Measurements from ENCODE around the gene INVS.
"Not testable (repeated sequence)": the region's sequence is repeated elsewhere in the genome, so short reads cannot be mapped to it uniquely, and the experiment has no call there.

Gene INVS

GRCh38 chr9:100222674-100223073 lies 123.6 kb downstream of the INVS start:
- H3K9me3 ChIP-seq (ENCODE audit: control insufficient read depth in 5 of 5, low read length in 5 of 5) = no peaks in the 10 kb centered on the region
- no peak overlapping the region for H3K27ac ChIP-seq (ENCODE audit: low read depth, low read length)
- no peaks in the 10 kb centered on the region for H3K4me1 ChIP-seq (ENCODE audit: control insufficient read depth in 5 of 5, insufficient read depth in 5 of 5, low read length in 5 of 5)
- no peak overlapping the region for H3K9ac ChIP-seq (ENCODE audit: low read length in 5 of 5)
- H3K36me3 ChIP-seq (ENCODE audit: control insufficient read depth in 5 of 5, insufficient read depth in 5 of 5, low read length in 5 of 5) = peaks cover 5 to 14% (median 11%) of the 10 kb centered on the region in 5 donors
- H3K27me3 ChIP-seq (ENCODE audit: control insufficient read depth in 5 of 5, insufficient read depth in 4 of 5, low read length in 5 of 5) = no peaks in the 10 kb centered on the region
- H3K4me3 ChIP-seq (ENCODE audit: low read depth in 1 of 5, low read length in 5 of 5) = no peak overlapping the region

- Histone ChIP-seq H3K36me3 (ENCODE audit: control insufficient read depth in 5 of 5, insufficient read depth in 5 of 5, low read length in 5 of 5) (peaks cover 13 to 32% (median 24%) of the 10 kb centered on the region in 5 donors), H3K27ac (ENCODE audit: low read depth, low read length) (no peak overlapping the region), H3K4me1 (ENCODE audit: control insufficient read depth in 5 of 5, insufficient read depth in 5 of 5, low read length in 5 of 5) (no peaks in the 10 kb centered on the region), H3K27me3 (ENCODE audit: control insufficient read depth in 5 of 5, insufficient read depth in 4 of 5, low read length in 5 of 5) (no peaks in the 10 kb centered on the region), H3K9ac (ENCODE audit: low read length in 5 of 5) (no peak overlapping the region), H3K4me3 (ENCODE audit: low read depth in 1 of 5, low read length in 5 of 5) (no peak overlapping the region), H3K9me3 (ENCODE audit: control insufficient read depth in 5 of 5, low read length in 5 of 5) (no peaks in the 10 kb centered on the region)
Observed at GRCh38 chr9:100227636-100228035, 128.6 kb downstream of the INVS start.

GRCh38 chr9:100228352-100228869 lies 129.4 kb downstream of the INVS start:
- Histone ChIP-seq H3K27ac (ENCODE audit: low read depth, low read length) (no peak overlapping the region), H3K9me3 (ENCODE audit: control insufficient read depth in 5 of 5, low read length in 5 of 5) (no peaks in the 10 kb centered on the region), H3K4me1 (ENCODE audit: control insufficient read depth in 5 of 5, insufficient read depth in 5 of 5, low read length in 5 of 5) (no peaks in the 10 kb centered on the region), H3K36me3 (ENCODE audit: control insufficient read depth in 5 of 5, insufficient read depth in 5 of 5, low read length in 5 of 5) (peaks cover 13 to 32% (median 24%) of the 10 kb centered on the region in 5 donors), H3K27me3 (ENCODE audit: control insufficient read depth in 5 of 5, insufficient read depth in 4 of 5, low read length in 5 of 5) (no peaks in the 10 kb centered on the region), H3K9ac (ENCODE audit: low read length in 5 of 5) (no peak overlapping the region), H3K4me3 (ENCODE audit: low read depth in 1 of 5, low read length in 5 of 5) (no peak overlapping the region)

- H3K27me3 ChIP-seq (ENCODE audit: control insufficient read depth in 5 of 5, insufficient read depth in 4 of 5, low read length in 5 of 5) = no peaks in the 10 kb centered on the region
- H3K9me3 ChIP-seq (ENCODE audit: control insufficient read depth in 5 of 5, low read length in 5 of 5) = no peaks in the 10 kb centered on the region
- no peaks in the 10 kb centered on the region for H3K4me1 ChIP-seq (ENCODE audit: control insufficient read depth in 5 of 5, insufficient read depth in 5 of 5, low read length in 5 of 5)
- H3K36me3 ChIP-seq (ENCODE audit: control insufficient read depth in 5 of 5, insufficient read depth in 5 of 5, low read length in 5 of 5) = peaks cover 13 to 32% (median 22%) of the 10 kb centered on the region in 5 donors
- no peak overlapping the region for H3K27ac ChIP-seq (ENCODE audit: low read depth, low read length)
- H3K9ac ChIP-seq (ENCODE audit: low read length in 5 of 5) = no peak overlapping the region
- H3K4me3 ChIP-seq (ENCODE audit: low read depth in 1 of 5, low read length in 5 of 5) = no peak overlapping the region
Observed at GRCh38 chr9:100229136-100229535, 130.1 kb downstream of the INVS start.

GRCh38 chr9:100229561-100229960 lies 130.5 kb downstream of the INVS start:
- peaks cover 13 to 32% (median 24%) of the 10 kb centered on the region in 5 donors for H3K36me3 ChIP-seq (ENCODE audit: control insufficient read depth in 5 of 5, insufficient read depth in 5 of 5, low read length in 5 of 5)
- H3K4me3 ChIP-seq (ENCODE audit: low read depth in 1 of 5, low read length in 5 of 5) = no peak overlapping the region
- no peaks in the 10 kb centered on the region for H3K9me3 ChIP-seq (ENCODE audit: control insufficient read depth in 5 of 5, low read length in 5 of 5)

GRCh38 chr9:100236986-100237385 lies 137.9 kb downstream of the INVS start:
- not testable (repeated sequence) for H3K4me1 ChIP-seq (ENCODE audit: control insufficient read depth in 5 of 5, insufficient read depth in 5 of 5, low read length in 5 of 5); H3K9me3 ChIP-seq (ENCODE audit: control insufficient read depth in 5 of 5, low read length in 5 of 5); H3K27me3 ChIP-seq (ENCODE audit: control insufficient read depth in 5 of 5, insufficient read depth in 4 of 5, low read length in 5 of 5); H3K27ac ChIP-seq (ENCODE audit: low read depth, low read length); H3K4me3 ChIP-seq (ENCODE audit: low read depth in 1 of 5, low read length in 5 of 5); H3K9ac ChIP-seq (ENCODE audit: low read length in 5 of 5)
- peaks cover 4 to 24% (median 7%) of the 10 kb centered on the region in 5 donors for H3K36me3 ChIP-seq (ENCODE audit: control insufficient read depth in 5 of 5, insufficient read depth in 5 of 5, low read length in 5 of 5)

More at GRCh38 chr9:100229561-100229960, 130.5 kb downstream of the INVS start:
- no peaks in the 10 kb centered on the region for H3K27me3 ChIP-seq (ENCODE audit: control insufficient read depth in 5 of 5, insufficient read depth in 4 of 5, low read length in 5 of 5)
- H3K27ac ChIP-seq (ENCODE audit: low read depth, low read length) = no peak overlapping the region
- no peaks in the 10 kb centered on the region for H3K4me1 ChIP-seq (ENCODE audit: control insufficient read depth in 5 of 5, insufficient read depth in 5 of 5, low read length in 5 of 5)
- no peak overlapping the region for H3K9ac ChIP-seq (ENCODE audit: low read length in 5 of 5)

- peaks cover 15 to 46% (median 22%) of the 10 kb centered on the region in 5 donors for H3K36me3 ChIP-seq (ENCODE audit: control insufficient read depth in 5 of 5, insufficient read depth in 5 of 5, low read length in 5 of 5)
- H3K9me3 ChIP-seq (ENCODE audit: control insufficient read depth in 5 of 5, low read length in 5 of 5) = no peaks in the 10 kb centered on the region
- no peak overlapping the region for H3K4me3 ChIP-seq (ENCODE audit: low read depth in 1 of 5, low read length in 5 of 5)
- H3K27me3 ChIP-seq (ENCODE audit: control insufficient read depth in 5 of 5, insufficient read depth in 4 of 5, low read length in 5 of 5) = no peaks in the 10 kb centered on the region
- H3K27ac ChIP-seq (ENCODE audit: low read depth, low read length) = no peak overlapping the region
- no peak overlapping the region for H3K9ac ChIP-seq (ENCODE audit: low read length in 5 of 5)
- H3K4me1 ChIP-seq (ENCODE audit: control insufficient read depth in 5 of 5, insufficient read depth in 5 of 5, low read length in 5 of 5) = no peaks in the 10 kb centered on the region
Observed at GRCh38 chr9:100240512-100240911, 141.5 kb downstream of the INVS start.

- Histone ChIP-seq H3K9me3 (ENCODE audit: control insufficient read depth in 5 of 5, low read length in 5 of 5) (no peaks in the 10 kb centered on the region), H3K27ac (ENCODE audit: low read depth, low read length) (no peak overlapping the region), H3K4me3 (ENCODE audit: low read depth in 1 of 5, low read length in 5 of 5) (no peak overlapping the region), H3K4me1 (ENCODE audit: control insufficient read depth in 5 of 5, insufficient read depth in 5 of 5, low read length in 5 of 5) (no peaks in the 10 kb centered on the region), H3K36me3 (ENCODE audit: control insufficient read depth in 5 of 5, insufficient read depth in 5 of 5, low read length in 5 of 5) (peaks cover 3 to 24% (median 21%) of the 10 kb centered on the region in 5 donors), H3K9ac (ENCODE audit: low read length in 5 of 5) (no peak overlapping the region), H3K27me3 (ENCODE audit: control insufficient read depth in 5 of 5, insufficient read depth in 4 of 5, low read length in 5 of 5) (no peaks in the 10 kb centered on the region)
Observed at GRCh38 chr9:100267211-100267610, 168.2 kb downstream of the INVS start.

GRCh38 chr9:100268271-100268670 lies 169.2 kb downstream of the INVS start:
- Histone ChIP-seq H3K27ac (ENCODE audit: low read depth, low read length) (no peak overlapping the region), H3K4me1 (ENCODE audit: control insufficient read depth in 5 of 5, insufficient read depth in 5 of 5, low read length in 5 of 5) (no peaks in the 10 kb centered on the region), H3K27me3 (ENCODE audit: control insufficient read depth in 5 of 5, insufficient read depth in 4 of 5, low read length in 5 of 5) (no peaks in the 10 kb centered on the region), H3K4me3 (ENCODE audit: low read depth in 1 of 5, low read length in 5 of 5) (no peak overlapping the region), H3K9ac (ENCODE audit: low read length in 5 of 5) (no peak overlapping the region), H3K9me3 (ENCODE audit: control insufficient read depth in 5 of 5, low read length in 5 of 5) (no peaks in the 10 kb centered on the region), H3K36me3 (ENCODE audit: control insufficient read depth in 5 of 5, insufficient read depth in 5 of 5, low read length in 5 of 5) (peaks cover 8 to 30% (median 26%) of the 10 kb centered on the region in 5 donors)

- Histone ChIP-seq H3K9ac (ENCODE audit: low read length in 5 of 5) (no peak overlapping the region), H3K9me3 (ENCODE audit: control insufficient read depth in 5 of 5, low read length in 5 of 5) (no peaks in the 10 kb centered on the region), H3K36me3 (ENCODE audit: control insufficient read depth in 5 of 5, insufficient read depth in 5 of 5, low read length in 5 of 5) (peaks cover 10 to 26% (median 26%) of the 10 kb centered on the region in 5 donors), H3K4me3 (ENCODE audit: low read depth in 1 of 5, low read length in 5 of 5) (no peak overlapping the region), H3K27ac (ENCODE audit: low read depth, low read length) (no peak overlapping the region), H3K27me3 (ENCODE audit: control insufficient read depth in 5 of 5, insufficient read depth in 4 of 5, low read length in 5 of 5) (no peaks in the 10 kb centered on the region), H3K4me1 (ENCODE audit: control insufficient read depth in 5 of 5, insufficient read depth in 5 of 5, low read length in 5 of 5) (no peaks in the 10 kb centered on the region)
Observed at GRCh38 chr9:100269656-100270055, 170.6 kb downstream of the INVS start.
